Measurements from ENCODE around the gene CDK5R1.
"Not testable (repeated sequence)": the region's sequence is repeated elsewhere in the genome, so short reads cannot be mapped to it uniquely, and the experiment has no call there.

Gene CDK5R1

DNA sequence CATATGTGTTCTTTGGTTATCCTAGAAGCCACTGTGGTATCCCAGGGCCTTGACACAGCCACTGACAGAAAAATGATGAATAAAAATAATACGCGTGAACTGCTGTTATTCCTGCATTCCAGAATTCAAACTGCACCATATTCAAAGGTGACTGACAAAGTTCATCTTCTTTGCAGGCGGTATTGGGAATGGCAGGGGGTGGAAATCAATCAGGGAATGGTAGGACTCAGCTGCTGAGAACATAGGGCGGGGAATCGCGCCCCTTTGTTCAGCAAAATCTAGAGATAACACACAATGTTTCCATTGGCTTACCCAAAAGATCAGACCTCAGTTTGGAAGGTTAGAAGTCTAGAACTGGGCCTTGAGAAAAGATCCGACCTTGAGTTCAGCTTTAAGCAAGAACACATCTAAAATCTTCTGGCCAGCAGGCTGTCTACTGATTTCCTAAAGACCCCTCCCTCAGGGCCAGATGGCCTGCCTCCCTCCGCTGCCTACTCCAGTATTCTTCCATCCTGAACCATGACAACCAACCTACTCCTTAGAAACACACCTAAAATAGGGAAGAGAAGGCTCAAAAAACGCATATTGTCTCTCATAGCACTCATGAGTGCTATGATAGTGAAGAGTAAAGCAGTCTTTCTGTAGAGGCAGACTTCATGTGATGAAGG lies 34.1 kb downstream of the CDK5R1 start:
- intact Hi-C loops (cut with micrococcal nuclease), result no loop called here
- H3K4me1 Mint-ChIP-seq (ENCODE audit: low read depth), result peaks cover 33% of the 10 kb centered on the region
- no peaks in the 10 kb centered on the region for H3K9me3 Mint-ChIP-seq
- no peaks in the 10 kb centered on the region for H3K36me3 Mint-ChIP-seq (ENCODE audit: low read depth)
- no peak overlapping the region for H3K4me3 Mint-ChIP-seq
- H3K27ac Mint-ChIP-seq, result no peak overlapping the region
- peaks cover 56% of the 10 kb centered on the region for H3K27me3 Mint-ChIP-seq

DNA sequence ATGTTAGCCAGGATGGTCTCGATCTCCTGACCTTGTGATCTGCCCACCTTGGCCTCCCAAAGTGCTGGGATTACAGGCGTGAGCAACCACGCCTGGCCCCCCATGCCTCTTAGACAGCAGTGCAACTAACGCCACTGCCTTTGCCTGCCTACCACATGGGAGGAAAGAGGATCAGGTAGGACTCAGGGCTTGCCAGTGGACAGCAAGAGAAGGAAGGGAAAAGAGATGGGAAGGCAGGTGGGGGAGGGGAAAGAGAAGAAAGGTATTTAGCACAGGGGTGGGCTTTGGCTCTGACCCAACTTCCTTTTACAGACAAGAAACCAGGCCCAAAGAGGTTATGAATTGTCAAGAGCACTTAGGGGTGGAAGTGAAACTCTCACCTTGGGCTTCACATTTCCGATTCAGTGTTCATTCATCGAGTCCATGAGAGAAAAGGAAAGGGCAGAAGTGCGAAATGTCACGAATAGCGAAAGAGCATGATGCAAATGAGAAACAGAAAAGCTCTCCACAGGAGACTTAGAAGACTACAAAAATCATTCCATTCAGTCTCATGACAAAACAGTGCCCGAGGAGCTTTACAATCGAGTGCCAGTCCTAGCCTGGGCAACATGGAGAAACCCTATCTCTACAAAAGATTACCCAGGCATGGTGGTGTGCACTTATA lies 36.4 kb downstream of the CDK5R1 start:
- no peaks in the 10 kb centered on the region for H3K9me3 Mint-ChIP-seq
- intact Hi-C loops (cut with micrococcal nuclease), result no loop called here
- peaks cover 33% of the 10 kb centered on the region for H3K4me1 Mint-ChIP-seq (ENCODE audit: low read depth)
- H3K36me3 Mint-ChIP-seq (ENCODE audit: low read depth), result no peaks in the 10 kb centered on the region
- H3K27ac Mint-ChIP-seq, result peak overlapping the region; percentile 1
- peaks cover 49% of the 10 kb centered on the region for H3K27me3 Mint-ChIP-seq
- H3K4me3 Mint-ChIP-seq, result no peak overlapping the region

DNA sequence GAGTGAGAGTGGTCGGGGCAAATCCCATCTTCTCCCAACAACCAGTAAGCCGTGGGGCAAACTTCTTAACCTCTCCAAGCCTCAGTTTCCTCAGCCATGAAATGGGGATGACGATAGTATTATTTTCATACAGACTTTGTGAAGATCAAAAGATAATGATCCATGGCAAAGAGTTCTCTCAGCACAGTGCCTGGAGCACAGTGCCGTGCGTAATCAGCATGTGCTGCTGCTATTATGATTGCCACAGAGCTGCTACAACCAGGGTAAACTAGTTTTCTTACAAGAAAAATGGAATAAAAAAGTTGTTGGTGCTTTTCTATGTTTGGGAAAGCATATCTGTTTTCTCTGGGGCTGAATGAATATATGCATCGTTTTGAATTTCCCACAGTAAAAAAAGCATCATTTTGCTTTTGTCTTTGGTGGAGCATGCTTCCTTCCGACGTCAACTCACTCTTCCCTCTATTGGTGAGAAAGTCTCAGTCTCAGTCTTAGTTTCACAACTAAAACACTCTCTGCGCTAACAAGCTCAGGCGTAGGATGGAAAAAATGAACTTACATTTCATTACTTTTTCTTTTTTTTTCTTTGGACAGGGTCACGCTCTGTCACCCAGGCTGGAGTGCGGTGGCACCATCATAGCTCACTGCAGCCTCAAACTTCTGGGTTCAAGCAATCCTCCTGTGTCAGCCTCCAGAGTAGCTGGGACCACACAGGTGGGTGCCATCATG lies 37.2 kb downstream of the CDK5R1 start:
- Mint-ChIP-seq H3K27me3 (peaks cover 47% of the 10 kb centered on the region), H3K4me1 (ENCODE audit: low read depth) (peaks cover 28% of the 10 kb centered on the region), H3K9me3 (no peaks in the 10 kb centered on the region), H3K36me3 (ENCODE audit: low read depth) (no peaks in the 10 kb centered on the region), H3K27ac (no peak overlapping the region), H3K4me3 (no peak overlapping the region)
- intact Hi-C loops (cut with micrococcal nuclease), result no loop called here

DNA sequence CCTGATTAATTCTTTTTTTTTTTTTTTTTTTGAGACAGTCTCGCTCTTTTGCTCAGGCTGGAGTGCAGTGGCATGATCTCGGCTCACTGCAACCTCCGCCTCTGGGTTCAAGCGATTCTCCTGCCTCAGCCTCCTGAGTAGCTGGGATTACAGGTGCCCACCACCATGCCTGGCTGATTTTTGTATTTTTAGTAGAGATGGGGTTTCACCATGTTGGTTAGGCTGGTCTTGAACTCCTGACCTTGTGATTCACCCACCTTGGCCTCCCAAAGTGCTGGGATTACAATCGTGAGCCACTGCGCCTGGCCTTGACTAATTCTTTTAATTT lies 37.7 kb downstream of the CDK5R1 start:
- Mint-ChIP-seq H3K27me3 (peaks cover 46% of the 10 kb centered on the region), H3K4me1 (ENCODE audit: low read depth) (peaks cover 24% of the 10 kb centered on the region)
- H3K9me3 Mint-ChIP-seq; H3K36me3 Mint-ChIP-seq (ENCODE audit: low read depth); H3K4me3 Mint-ChIP-seq; H3K27ac Mint-ChIP-seq; intact Hi-C loops (cut with micrococcal nuclease): not testable (repeated sequence)

DNA sequence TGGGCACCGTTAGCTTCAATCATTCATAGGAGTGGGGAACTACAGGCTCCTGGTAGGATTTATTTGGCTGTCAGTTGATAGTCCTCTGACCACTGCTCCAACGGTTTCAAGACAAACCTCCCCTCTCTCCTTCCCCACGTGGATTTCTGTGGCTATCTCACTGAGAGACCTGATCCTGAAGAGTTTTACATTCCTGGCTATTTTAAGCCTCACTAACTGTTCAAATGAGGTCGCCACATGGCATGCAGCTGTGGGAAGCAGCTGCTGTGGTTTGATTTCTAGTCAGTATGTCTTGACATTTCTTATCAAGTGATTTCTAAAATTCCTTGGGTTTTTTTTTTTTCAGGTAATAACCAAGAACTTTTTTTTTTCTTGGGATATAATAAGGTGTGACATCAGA lies 38.3 kb downstream of the CDK5R1 start:
- Mint-ChIP-seq H3K4me1 (ENCODE audit: low read depth) (peaks cover 18% of the 10 kb centered on the region), H3K27me3 (peaks cover 42% of the 10 kb centered on the region), H3K9me3 (no peaks in the 10 kb centered on the region), H3K4me3 (no peak overlapping the region), H3K36me3 (ENCODE audit: low read depth) (no peaks in the 10 kb centered on the region), H3K27ac (no peak overlapping the region)
- intact Hi-C loops (cut with micrococcal nuclease), result no loop called here

DNA sequence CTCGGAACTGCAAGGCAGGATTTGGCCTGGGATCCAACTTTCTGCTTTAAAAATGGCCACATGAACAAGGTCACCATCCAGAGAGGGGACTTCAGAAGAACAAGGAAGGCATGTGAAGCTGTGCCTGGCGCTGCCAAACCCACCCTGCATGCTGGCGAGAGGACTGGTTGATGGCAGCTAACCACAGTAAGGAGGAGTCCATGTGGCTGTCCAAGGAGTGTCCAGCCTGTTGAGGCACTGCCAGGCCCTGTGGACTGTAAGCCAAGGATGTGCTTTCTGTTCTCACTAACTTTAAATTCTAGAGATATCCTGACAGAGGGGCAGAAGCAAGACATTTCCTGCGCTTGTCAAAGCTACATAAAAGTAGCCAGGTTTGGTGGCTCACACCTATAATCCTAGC lies 40.4 kb downstream of the CDK5R1 start:
- H3K27ac Mint-ChIP-seq, result no peak overlapping the region

DNA sequence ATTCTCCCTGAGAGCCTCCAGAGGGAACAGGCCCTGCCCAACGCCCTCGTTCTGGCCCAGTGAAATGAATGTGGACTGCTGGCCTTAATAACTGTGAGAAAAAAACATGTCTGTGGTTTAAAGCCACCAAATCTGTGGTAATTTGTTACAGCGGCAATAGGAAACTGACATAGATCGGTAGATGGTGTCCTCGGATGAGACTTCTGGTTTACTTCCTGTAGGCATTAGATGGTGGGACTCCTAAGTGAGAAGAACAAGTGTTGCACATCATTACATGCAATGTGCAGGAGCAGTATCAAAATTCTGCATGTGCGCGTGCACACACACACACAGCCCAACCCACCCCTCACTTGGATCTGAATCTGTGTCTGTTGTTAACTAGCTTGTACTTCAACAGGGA lies 42.0 kb downstream of the CDK5R1 start:
- Mint-ChIP-seq H3K36me3 (ENCODE audit: low read depth) (no peaks in the 10 kb centered on the region), H3K4me1 (ENCODE audit: low read depth) (no peaks in the 10 kb centered on the region), H3K4me3 (no peak overlapping the region), H3K27ac (no peak overlapping the region), H3K27me3 (peaks cover 26% of the 10 kb centered on the region), H3K9me3 (no peaks in the 10 kb centered on the region)
- intact Hi-C loops (cut with micrococcal nuclease), result no loop called here

More for the DNA sequence above, 40.4 kb downstream of the CDK5R1 start:
- H3K4me3 Mint-ChIP-seq, result no peak overlapping the region
- H3K9me3 Mint-ChIP-seq, result no peaks in the 10 kb centered on the region
- H3K36me3 Mint-ChIP-seq (ENCODE audit: low read depth), result no peaks in the 10 kb centered on the region
- H3K4me1 Mint-ChIP-seq (ENCODE audit: low read depth), result peaks cover 6% of the 10 kb centered on the region
- intact Hi-C loops (cut with micrococcal nuclease), result no loop called here
- peaks cover 32% of the 10 kb centered on the region for H3K27me3 Mint-ChIP-seq

DNA sequence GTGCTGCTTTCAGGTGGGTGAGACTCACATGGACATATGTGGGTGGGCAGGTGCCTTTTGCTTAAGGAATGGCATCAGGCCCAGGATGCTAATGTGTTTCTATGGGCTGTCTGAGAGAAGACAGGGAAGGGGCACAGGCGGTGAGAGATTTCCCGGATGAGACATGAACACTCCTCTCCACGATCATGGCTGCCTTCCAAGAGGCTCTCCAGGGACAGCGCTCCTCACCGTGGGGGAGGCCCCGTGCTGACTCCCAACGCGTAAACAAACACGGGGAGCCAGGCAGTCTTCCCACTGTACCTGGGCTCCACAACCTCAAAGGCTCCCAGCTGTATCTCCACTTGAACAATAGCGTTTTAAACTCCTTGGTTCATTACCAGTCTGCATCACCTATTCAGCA lies 42.8 kb downstream of the CDK5R1 start:
- Mint-ChIP-seq H3K4me3 (no peak overlapping the region), H3K27me3 (peaks cover 23% of the 10 kb centered on the region), H3K36me3 (ENCODE audit: low read depth) (no peaks in the 10 kb centered on the region), H3K4me1 (ENCODE audit: low read depth) (no peaks in the 10 kb centered on the region), H3K27ac (no peak overlapping the region), H3K9me3 (no peaks in the 10 kb centered on the region)
- intact Hi-C loops (cut with micrococcal nuclease), result no loop called here

DNA sequence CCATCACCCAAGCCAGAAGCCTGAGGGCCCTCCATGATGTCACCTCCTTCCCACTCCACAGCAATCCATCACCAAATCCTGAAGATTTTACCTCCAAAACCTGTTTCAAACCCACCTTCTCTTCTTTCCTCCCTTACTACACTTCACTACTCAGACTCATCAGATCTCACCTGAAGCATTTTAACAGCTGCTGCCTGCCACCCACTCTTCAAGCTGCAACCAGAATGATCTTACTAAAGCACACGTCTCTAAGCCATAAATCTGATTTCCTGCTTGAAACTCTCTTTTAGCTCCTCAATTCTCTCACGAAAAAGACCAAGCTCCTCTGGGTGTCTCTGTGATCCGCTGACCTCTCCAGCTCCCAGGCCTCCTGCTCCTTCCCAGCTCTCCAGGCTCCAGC lies 46.5 kb downstream of the CDK5R1 start:
- Mint-ChIP-seq H3K36me3 (ENCODE audit: low read depth) (no peaks in the 10 kb centered on the region), H3K27ac (no peak overlapping the region), H3K4me1 (ENCODE audit: low read depth) (no peaks in the 10 kb centered on the region), H3K9me3 (no peaks in the 10 kb centered on the region), H3K27me3 (peaks cover 18% of the 10 kb centered on the region), H3K4me3 (no peak overlapping the region)
- intact Hi-C loops (cut with micrococcal nuclease), result no loop called here

DNA sequence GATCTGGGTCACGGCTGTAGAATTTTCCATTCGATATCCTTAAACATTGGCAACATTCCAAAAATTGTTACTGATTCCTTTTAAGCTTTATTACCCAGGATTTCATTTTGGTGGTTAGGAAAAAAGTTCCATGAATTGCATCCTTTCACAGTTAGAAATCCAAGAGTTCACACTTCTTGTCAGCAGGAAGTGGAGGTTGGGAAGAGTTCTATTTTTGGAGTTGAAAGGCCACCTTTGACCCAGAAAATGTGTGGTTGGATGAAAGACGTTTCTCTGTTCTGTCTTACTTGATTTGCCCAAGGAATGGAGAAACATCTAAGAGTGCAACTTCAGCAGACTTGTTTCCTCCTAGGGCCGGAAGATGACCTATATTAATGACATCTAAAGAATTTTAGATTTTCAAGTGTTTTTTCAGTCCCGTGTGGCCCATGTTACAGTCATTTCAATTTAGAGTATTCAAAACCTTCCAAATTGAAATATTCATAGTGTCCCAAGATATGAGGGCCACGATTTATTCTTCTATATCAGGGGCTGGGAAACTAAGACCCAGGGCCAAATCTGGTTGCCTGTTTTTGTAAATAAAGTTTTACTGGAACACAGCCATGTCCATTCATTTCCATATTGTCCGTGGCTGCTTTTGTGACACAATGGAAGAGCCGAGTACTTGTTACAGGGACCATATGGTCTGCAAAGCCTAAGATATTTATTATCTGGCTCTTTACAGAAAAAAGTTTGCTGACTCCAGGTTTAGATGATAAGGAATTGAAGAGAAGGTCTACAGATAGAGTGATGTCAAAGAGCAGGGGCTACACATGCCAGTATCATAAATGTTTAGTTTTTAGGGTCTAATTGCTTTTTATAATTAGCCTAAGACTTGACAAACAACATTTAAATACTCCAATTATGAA lies 50.2 kb downstream of the CDK5R1 start:
- H3K4me3 Mint-ChIP-seq, result no peak overlapping the region
- no peaks in the 10 kb centered on the region for H3K36me3 Mint-ChIP-seq (ENCODE audit: low read depth)
- H3K4me1 Mint-ChIP-seq (ENCODE audit: low read depth), result no peaks in the 10 kb centered on the region
- intact Hi-C loops (cut with micrococcal nuclease), result no loop called here
- H3K27ac Mint-ChIP-seq, result no peak overlapping the region
- peaks cover 5% of the 10 kb centered on the region for H3K27me3 Mint-ChIP-seq
- H3K9me3 Mint-ChIP-seq, result no peaks in the 10 kb centered on the region

Data from dendritic cell treated with granulocyte-macrophage colony-stimulating factor and Interleukin-4, amounts not matched to agents 40 ng/mL and 50 ng/mL, for 4 days (primary cell).